ENCODE data around the gene PTPN4.
"Not testable (repeated sequence)": the region's sequence is repeated elsewhere in the genome, so short reads cannot be mapped to it uniquely, and the experiment has no call there.

The PTPN4 gene

GRCh38 chr2:119765433-119766002 is 5.8 kb downstream of the PTPN4 start:
- DNase-seq, result no peak

- no peak for DNase-seq
These were observed 7.2 kb downstream of the PTPN4 start for GRCh38 chr2:119766944-119767343.

DNA sequence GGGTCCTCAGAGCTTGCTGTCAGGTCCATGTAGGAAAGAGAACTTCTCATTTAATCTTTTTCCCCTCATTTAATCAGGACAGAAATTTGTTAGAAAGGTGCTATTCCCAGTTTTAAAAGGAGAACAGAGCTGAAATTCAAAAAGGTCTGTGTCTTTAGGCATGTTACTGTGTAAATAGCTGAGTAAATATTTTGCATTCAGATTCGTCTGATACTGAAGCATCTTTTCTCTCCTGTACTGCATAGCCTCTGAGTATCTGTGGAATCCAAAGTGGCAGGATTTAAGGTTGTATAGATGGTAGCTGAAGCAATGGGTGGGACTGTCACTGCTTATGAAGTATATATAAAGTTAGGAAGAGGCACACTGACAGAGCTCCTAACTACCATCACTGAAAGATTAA is 9.0 kb downstream of the PTPN4 start:
- DNase-seq, result no peak

- DNase-seq, result no peak
These were observed 9.9 kb downstream of the PTPN4 start for GRCh38 chr2:119769645-119770044.

DNA sequence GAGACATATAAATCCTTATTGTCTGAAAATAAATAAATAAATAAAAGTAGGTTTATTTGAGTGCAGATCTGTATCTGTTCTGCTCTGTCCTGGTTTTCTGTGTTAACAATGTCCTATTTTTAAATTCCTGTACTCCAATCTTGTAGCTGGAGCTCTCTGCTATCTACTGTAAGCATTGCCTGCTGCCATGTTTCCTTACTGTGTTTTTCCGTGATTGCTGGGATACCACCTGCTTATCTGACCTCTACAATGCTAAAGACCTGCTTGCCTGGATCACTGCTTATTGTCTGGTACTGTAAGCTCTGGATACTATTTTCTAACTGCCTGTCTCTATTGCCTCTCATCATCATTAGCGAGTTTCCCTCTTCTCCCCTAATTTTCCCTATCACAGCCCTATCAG is 11.6 kb downstream of the PTPN4 start:
- no peak for DNase-seq

- no peak for DNase-seq
These were observed 12.4 kb downstream of the PTPN4 start for GRCh38 chr2:119772128-119772527.

DNA sequence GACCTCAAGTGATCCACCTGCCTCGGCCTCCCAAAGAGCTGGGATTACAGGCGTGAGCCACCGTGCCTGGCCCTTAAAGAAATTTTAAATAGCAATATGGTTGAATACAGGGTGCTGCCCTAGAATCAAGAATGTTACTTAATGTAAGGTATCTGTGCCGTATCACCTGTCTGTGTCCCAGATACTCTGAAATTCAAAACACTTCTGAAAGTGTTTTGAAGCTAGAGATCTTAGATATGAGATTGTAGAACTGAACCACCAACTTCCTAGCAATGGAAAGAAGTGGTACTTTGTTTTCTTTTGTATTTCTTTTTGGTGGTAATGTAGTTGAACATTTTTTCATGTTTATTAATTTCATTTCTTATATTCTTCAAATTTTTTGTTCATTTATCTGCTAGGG is 13.0 kb downstream of the PTPN4 start:
- no peak for DNase-seq

GRCh38 chr2:119774026-119774425 is 14.3 kb downstream of the PTPN4 start:
- no peak for DNase-seq

DNA sequence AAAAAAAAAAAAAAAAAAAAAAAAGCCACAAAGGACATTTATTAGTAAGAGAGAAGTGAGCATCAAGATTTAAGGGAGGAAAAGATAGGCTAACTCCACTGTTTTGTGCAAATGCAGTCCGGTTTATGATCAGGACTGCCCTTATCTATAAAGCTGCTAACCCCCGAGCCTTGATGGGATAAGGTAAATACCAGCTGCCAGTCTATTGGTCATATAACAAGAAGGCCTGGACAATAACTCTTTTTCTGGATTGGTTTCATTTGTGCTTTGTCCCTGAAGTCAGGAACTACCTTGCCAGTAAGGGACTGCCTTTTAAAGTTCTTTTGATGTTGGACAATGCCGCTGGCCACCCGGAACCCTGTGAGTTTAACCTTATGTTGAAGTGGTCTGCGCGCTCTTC is 15.4 kb downstream of the PTPN4 start:
- no peak for DNase-seq

DNA sequence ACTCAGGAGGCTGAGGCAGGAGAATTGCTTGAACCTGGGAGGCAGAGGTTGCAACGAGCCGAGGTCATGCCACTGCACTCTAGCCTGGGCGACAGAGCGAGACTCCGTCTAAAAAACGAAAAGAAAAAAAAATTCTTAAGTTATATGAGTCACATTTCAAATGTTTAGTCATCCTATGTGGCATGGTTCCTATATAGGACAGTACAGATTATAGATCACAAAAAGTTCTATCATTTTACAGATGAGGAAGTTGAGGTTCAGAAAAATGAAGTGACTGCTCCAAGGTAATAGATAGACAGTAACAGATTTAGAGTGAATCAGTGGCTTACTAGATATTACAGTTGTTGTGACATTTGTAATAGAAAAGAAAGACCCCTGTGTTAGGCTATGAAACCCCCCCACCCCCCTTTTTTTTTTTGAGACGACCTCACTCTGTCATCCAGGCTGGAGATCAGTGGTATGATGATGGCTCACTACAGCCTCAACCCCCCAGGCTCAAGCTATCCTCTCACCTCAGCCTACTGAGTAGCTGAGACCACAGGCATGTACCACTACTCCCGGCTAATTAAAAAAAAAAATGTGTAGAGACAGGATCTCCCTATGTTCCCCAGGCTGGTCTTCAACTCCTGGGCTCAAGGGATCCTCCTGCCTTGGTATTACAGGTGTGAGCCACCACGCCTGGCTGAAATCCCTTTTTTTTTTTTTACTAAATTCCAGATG is 22.7 kb downstream of the PTPN4 start:
- no peak for DNase-seq

DNA sequence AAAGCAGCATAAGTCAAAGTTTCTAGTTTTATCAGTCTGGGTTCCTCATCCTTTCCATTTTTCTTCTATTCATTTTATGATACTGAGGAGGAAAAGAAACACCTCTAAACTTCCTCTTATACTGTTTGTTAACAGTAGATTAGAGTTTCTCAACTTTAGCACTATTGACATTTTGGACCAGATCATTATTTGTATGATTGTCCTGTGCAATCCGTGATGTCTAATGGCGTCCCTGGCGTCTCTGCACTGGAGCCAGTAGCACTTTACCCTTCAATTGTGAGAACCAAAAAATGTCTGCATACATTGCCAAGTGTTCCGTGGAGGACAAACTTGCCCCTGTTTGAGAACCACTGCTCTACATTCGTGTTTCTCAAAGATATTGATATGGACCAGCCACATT is 25.2 kb downstream of the PTPN4 start:
- no peak for DNase-seq

- DNase-seq, result no peak
These were observed 26.6 kb downstream of the PTPN4 start for GRCh38 chr2:119786295-119786694.

GRCh38 chr2:119788752-119789151 is 29.0 kb downstream of the PTPN4 start:
- DNase-seq, result no peak

- DNase-seq, result no peak
These were observed 30.7 kb downstream of the PTPN4 start for GRCh38 chr2:119790466-119790865.

- no peak for DNase-seq
These were observed 33.2 kb downstream of the PTPN4 start for GRCh38 chr2:119792907-119793312.

- no peak for DNase-seq
These were observed 34.5 kb downstream of the PTPN4 start for GRCh38 chr2:119794237-119794636.

DNA sequence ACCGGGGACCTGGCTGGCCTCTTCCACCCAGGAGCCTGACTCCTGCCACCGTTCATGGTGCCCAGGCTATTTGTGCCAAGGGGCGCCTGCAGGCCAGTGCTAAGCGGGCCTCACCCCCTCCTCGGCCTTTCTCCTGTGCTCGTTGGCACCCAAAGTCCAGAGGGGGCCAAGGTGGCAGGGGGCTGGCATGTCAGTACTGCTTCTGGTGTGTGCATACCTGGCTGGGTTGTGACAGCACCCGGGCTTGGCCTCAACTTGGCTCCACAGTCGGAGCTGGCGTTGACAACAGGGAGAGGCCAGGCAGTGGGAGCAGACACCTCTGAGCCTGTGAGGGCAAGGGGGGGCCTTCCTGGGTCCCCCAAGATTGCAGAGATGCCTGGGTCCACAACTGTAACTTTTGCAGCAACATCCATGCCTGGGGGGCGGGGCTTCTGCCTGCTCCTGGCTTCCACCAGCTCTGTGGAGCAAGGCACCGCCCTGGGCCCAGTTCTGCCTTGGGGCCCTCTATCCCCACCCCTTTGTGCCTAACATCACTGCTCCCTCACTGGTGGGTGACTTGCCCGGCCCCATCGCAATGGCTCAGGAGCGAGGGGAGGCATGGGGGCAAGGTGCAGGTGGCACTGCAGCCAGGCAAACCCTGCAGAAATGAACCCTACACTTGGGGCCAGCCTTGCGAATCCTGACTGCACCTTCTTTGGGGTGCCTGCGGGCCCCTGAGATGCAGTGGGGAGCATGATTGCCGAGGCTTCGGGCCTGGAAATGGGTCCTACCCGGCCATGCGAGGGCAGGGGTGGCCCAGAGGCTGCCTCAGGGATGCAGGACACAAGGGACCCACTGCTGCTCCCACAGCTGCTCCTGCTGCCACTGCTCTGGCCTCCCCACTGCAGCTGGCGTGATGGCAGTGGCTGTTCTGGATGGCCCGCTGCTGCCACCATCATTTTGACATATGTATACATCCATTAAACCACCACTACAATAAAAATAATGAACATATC is 35.9 kb downstream of the PTPN4 start:
- DNase-seq, result no peak

DNA sequence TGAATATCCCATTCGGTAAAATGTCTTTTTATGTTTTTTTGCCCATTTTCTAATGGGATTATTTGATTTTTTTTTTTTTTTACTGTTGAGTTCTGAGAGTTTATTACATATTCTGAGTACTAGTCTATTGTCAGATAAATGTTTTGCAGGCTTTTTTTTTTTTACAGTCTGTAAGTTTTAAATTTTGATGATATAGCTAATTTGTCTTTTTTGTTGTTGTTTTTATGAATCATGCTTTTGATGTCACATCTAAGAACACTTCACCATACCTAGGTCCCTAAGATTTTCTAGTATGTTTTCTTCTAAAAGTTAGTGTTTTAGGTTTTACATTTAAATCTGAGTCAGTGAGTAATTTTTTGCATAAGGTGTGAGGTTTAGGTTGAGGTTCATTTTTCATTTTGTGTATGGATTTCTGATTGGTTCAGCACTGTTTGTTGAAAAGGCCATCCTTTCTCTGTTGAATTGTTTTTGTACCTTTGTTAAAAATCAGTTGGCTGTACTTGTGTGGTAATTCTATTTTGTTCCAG is 40.7 kb downstream of the PTPN4 start:
- no peak for DNase-seq

DNA sequence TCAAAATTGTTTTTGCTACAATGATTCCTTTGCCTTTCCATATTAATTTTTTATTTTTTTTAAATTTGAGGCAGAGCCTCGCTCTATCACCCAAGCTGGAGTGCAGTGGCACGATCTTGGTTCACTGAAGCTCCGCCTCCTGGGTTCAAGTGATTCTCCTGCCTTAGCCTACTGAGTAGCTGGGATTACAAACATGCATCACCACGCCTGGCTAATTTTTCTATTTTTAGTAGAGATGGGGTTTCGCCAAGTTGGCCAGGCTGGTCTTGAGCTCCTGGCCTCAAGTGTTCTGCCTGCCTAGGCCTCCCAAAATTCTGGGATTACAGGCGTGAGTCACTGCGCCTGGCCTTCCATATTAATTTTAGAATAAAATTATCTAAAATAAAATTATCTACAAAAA is 41.3 kb downstream of the PTPN4 start:
- no peak for DNase-seq

GRCh38 chr2:119801989-119802388 is 42.3 kb downstream of the PTPN4 start:
- not testable (repeated sequence) for DNase-seq

DNA sequence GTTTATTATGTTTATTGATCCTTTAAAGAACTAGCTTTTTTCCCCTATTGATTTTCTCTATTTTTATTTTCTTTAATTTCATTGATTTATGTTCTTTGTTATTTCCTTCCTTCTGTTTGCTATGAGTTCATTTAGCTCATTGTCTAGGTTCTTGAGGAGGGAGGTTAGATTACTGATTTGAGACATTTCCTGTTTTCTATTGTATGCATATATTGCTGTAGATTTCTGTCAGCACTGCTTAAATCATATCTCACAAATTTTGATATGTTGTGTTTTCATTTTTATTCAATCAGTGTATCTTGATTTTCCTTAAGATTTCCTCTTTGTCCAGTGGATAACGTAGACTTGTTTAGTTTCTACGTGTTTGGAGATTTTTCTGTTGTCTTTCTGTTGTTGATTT is 43.4 kb downstream of the PTPN4 start:
- DNase-seq, result no peak

GRCh38 chr2:119804409-119804808 is 44.7 kb downstream of the PTPN4 start:
- DNase-seq, result not testable (repeated sequence)

DNA sequence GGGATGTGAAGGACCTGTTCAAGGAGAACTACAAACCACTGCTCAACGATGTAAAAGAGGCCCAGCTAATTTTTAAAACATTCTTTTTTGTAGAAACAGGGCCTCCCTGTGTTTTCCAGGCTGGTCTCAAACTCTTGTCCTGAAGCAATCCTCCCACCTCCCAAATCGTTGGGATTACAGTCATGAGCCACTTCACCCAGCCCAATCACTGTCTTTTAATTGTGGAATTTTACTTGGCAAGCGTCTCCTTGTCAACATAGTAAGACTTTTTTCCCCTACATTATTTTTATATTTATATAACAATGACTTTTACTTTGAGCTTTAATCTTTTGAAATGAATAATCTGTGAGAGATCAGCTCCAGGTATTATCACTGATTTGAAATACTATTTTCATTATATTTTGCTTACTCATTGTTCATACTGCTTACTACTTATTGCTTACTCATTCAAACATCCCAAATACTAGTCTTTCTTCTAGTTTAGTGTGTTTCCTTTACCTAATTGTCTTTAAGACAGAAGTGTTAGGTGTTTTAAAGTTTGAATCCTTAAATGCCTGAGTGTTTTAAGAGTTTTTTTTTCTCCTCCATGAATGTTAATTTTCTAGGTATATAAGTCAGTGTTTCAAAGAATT is 48.9 kb downstream of the PTPN4 start:
- no peak for DNase-seq

Measured in activated CD4-positive, alpha-beta T cell treated with anti-CD3 and anti-CD28 coated beads, Interleukin-10, Interleukin-2, amounts not matched to agents 100 ng/mL and 50 ng/mL, durations not matched to agents 16 hours and 8 hours (primary cell).